Activated CD8-positive, alpha-beta memory T cell treated with anti-CD3 and anti-CD28 coated beads for 36 hours (primary cell): ENCODE results near the gene WNT1. TPM values are rescaled to one million over a fixed set of nuclear protein-coding genes. Genes with fewer than 3 reads are reported as not detected.

ENCODE experiments used
- CTCF ChIA-PET: fragments of 350-600 bp; sonication (Branson Sonifier 250); formaldehyde crosslinking; loops from one replicate; lab custom pipeline; 2021; ENCODE audit warnings: antibody characterized with exemption; lab: Charles Lee
- POLR2A ChIA-PET: fragments of 350-600 bp; sonication (Branson Sonifier 250); formaldehyde crosslinking; loops from one replicate; lab custom pipeline; 2021; ENCODE audit warnings: antibody characterized with exemption; lab: Charles Lee
- total RNA-seq, 2 experiments: library from RNA; stranded (reverse); gene quantifications; one replicate each; pipeline ENCODE4 v1.2.3, GENCODE V29; 2021

WNT1 gene
- total RNA-seq, 2 experiments from 2014 or later = not detected

- POLR2A ChIA-PET = no interaction called here
- CTCF ChIA-PET = interaction anchor here (2.7 kb wide), 1 partner anchor 16 kb away, joined by 8 read pairs; no protein-coding TSS in a partner anchor
These were observed 49.9 kb downstream of the WNT1 start for GRCh38 chr12:49027846-49028555.

- ChIA-PET CTCF (interaction anchor here (1.5 to 2.7 kb wide), 2 partner anchors 15 to 59 kb away, joined by 5 to 8 read pairs; no protein-coding TSS in a partner anchor), POLR2A (no interaction called here)
These were observed 50.6 kb downstream of the WNT1 start for GRCh38 chr12:49028666-49029275.

- POLR2A ChIA-PET = interaction anchor here (0.6 to 0.7 kb wide), 2 partner anchors 8 to 654 kb away, joined by 3 read pairs; no protein-coding TSS in a partner anchor
- CTCF ChIA-PET = interaction anchor here (0.7 to 1.5 kb wide), 3 partner anchors 13 to 58 kb away, joined by 4 to 5 read pairs (median 4); no protein-coding TSS in a partner anchor
These were observed 52.0 kb downstream of the WNT1 start for GRCh38 chr12:49030119-49030518.

- CTCF ChIA-PET = interaction anchor here (0.6 to 1.5 kb wide), 3 partner anchors 11 to 218 kb away, joined by 3 to 5 read pairs (median 4); no protein-coding TSS in a partner anchor
- POLR2A ChIA-PET = interaction anchor here (0.6 kb wide), 1 partner anchor 14 kb away, joined by 3 read pairs; no protein-coding TSS in a partner anchor
These were observed 52.8 kb downstream of the WNT1 start for GRCh38 chr12:49030714-49031572.

- CTCF ChIA-PET = interaction anchor here (0.9 kb wide), 1 partner anchor 12 kb away, joined by 4 read pairs; no protein-coding TSS in a partner anchor
These were observed 53.5 kb downstream of the WNT1 start for GRCh38 chr12:49031573-49032161.

More at GRCh38 chr12:49031573-49032161, 53.5 kb downstream of the WNT1 start:
- POLR2A ChIA-PET = no interaction called here

Other genes starting within 250 kb of the WNT1 start
- under 1 TPM; 0.13 to 0.25 TPM for gene ADCY6, start 189.2 kb upstream of the WNT1 start, total RNA-seq
- gene CACNB3, start 159.8 kb upstream of the WNT1 start, total RNA-seq = 1 to 10 TPM; 6.1 to 8.3 TPM
- gene DDX23, start 126.2 kb upstream of the WNT1 start, total RNA-seq = 100 to 1,000 TPM; 131 to 132 TPM
- gene RND1, start 112.5 kb upstream of the WNT1 start, total RNA-seq = 1 to 10 TPM; 2.3 to 2.9 TPM
- gene FKBP11, start 52.8 kb upstream of the WNT1 start, total RNA-seq = 100 to 1,000 TPM; 131 TPM
- gene ARF3, start 20.8 kb upstream of the WNT1 start, total RNA-seq = 10 to 100 TPM; 93.7 to 97.1 TPM
- under 1 TPM; 0.34 to 0.40 TPM for gene WNT10B, start 6.6 kb upstream of the WNT1 start, total RNA-seq
- gene DDN, start 21.1 kb downstream of the WNT1 start, total RNA-seq = 1 to 10 TPM; 1.2 TPM
- 10 to 100 TPM; 69.4 to 70.0 TPM for gene PRKAG1, start 40.5 kb downstream of the WNT1 start, total RNA-seq
- gene KMT2D, start 82.5 kb downstream of the WNT1 start, total RNA-seq = 10 to 100 TPM; 67.6 to 69.5 TPM
- 10 to 100 TPM; 10.8 to 12.9 TPM for gene RHEBL1, start 91.7 kb downstream of the WNT1 start, total RNA-seq
- gene DHH, start 116.5 kb downstream of the WNT1 start, total RNA-seq = not detected
- gene LMBR1L, start 132.5 kb downstream of the WNT1 start, total RNA-seq = 10 to 100 TPM; 32.5 to 34.9 TPM
- 1,000 to 10,000 TPM; 2,411 to 2,430 TPM for gene TUBA1B, start 153.1 kb downstream of the WNT1 start, total RNA-seq
- 10 to 100 TPM; 58.9 to 61.1 TPM for gene TUBA1A, start 210.8 kb downstream of the WNT1 start, total RNA-seq